Spinal cord (tissue), 10 donors: Measurements from ENCODE around the gene SYNE1. TPM values are rescaled to one million over a fixed set of nuclear protein-coding genes. Genes with fewer than 3 reads are reported as not detected.

Experiments
- DNase-seq, 6 donors: peaks; one replicate each; pipeline versions ENCODE4 v3.0.0 to v3.0.0-alpha.2; 2013 to 2015; ENCODE audit warnings: low spot score in 6 of 6, low read depth in 4 of 6
- H3K27ac ChIP-seq: one replicate; pipeline ENCODE4 v1.5.1; 2013; ENCODE audit warnings: low read depth, low read length, control low read depth
- H3K27me3 ChIP-seq: one replicate; pipeline ENCODE4 v1.6.1; 2013; ENCODE audit warnings: low read length; ENCODE audit not compliant: control insufficient read depth, insufficient read depth
- H3K36me3 ChIP-seq: one replicate; pipeline ENCODE4 v1.6.1; 2013; ENCODE audit warnings: low read length; ENCODE audit not compliant: control insufficient read depth, insufficient read depth
- H3K4me1 ChIP-seq: one replicate; pipeline ENCODE4 v1.6.1; 2013; ENCODE audit warnings: low read length; ENCODE audit not compliant: control insufficient read depth, insufficient read depth
- H3K4me3 ChIP-seq: one replicate; pipeline ENCODE4 v1.5.1; 2013; ENCODE audit warnings: low read depth, low read length, control low read depth
- H3K9me3 ChIP-seq: one replicate; pipeline ENCODE4 v1.6.1; 2013; ENCODE audit warnings: low read length; ENCODE audit not compliant: control insufficient read depth, insufficient read depth
- WGBS: methylation state at CpG from one replicate; pipeline ENCODE4 v1.1.5; 2013; ENCODE audit warnings: missing lambda C conversion rate; ENCODE audit not compliant: insufficient coverage; 5-methylcytosine and 5-hydroxymethylcytosine counted together
- polyA plus RNA-seq, 2 donors: library from polyadenylated mRNA; unstranded; fragments of 120-200 nt; gene quantifications; one replicate each; pipeline ENCODE4 v1.2.1, GENCODE V29; 2013; ENCODE audit not compliant: insufficient read length in 2 of 2
- total RNA-seq, 2 donors: library from RNA; depleted of rRNA in 1 of 2; stranded (reverse); fragments of 120-200 nt in 1 of 2; fragments of >200 nt in 1 of 2; gene quantifications; one replicate each; pipeline versions ENCODE4 v1.2.3 to v1.2.4, GENCODE V29; 2013 to 2014
- donor health status: healthy.

SYNE1 gene
- total and polyA plus RNA-seq, 4 donors = 71.5 to 201 (median 105) TPM

DNA sequence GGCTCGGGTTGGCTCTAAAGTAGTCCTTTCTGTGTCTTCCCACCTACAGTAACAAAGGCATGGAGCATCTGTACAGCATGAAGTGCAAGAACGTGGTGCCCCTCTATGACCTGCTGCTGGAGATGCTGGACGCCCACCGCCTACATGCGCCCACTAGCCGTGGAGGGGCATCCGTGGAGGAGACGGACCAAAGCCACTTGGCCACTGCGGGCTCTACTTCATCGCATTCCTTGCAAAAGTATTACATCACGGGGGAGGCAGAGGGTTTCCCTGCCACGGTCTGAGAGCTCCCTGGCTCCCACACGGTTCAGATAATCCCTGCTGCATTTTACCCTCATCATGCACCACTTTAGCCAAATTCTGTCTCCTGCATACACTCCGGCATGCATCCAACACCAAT is 538.5 kb downstream of the SYNE1 start:
- H3K4me1 ChIP-seq = peaks cover 4% of the 10 kb centered on the region
- H3K4me3 ChIP-seq = no peak overlapping the region
- WGBS = 93% methylated on average over 14 of the region's 14 CpGs

DNA sequence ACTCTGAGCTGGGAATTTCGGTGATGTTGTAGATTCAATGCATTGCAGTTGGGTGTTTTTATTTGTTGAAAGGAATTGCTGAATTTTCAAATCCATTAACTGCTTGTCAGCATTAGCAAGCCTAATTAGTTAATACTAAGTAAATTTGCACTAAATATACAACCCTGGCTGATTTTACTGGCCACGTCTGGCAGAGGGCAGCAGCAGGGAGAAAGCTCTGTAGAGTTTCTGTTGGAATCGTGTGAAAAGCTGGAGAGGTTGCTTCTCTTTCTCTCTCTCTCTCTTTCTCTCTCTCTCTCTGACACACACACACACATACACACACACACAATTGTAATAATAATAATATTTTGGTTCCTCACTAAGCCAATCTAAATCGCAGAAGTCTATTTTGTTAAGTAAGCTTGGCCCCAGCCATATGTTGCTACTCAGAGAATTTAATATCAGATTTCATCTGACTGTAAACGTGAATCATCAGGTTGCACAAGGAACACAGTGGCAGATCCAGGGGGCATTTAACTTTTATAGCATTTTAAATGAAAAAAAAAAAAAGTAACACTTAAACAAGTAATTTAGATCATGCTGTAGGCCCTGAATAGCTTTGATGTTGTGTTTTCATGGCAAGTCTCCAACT is 540.2 kb downstream of the SYNE1 start:
- WGBS = no CpG with 5 or more reads among the region's 5 CpGs

More for the DNA sequence above, 538.5 kb downstream of the SYNE1 start:
- no peaks in the 10 kb centered on the region for H3K9me3 ChIP-seq
- no peak for DNase-seq
- no peak overlapping the region for H3K27ac ChIP-seq
- no peaks in the 10 kb centered on the region for H3K27me3 ChIP-seq
- no peaks in the 10 kb centered on the region for H3K36me3 ChIP-seq

DNA sequence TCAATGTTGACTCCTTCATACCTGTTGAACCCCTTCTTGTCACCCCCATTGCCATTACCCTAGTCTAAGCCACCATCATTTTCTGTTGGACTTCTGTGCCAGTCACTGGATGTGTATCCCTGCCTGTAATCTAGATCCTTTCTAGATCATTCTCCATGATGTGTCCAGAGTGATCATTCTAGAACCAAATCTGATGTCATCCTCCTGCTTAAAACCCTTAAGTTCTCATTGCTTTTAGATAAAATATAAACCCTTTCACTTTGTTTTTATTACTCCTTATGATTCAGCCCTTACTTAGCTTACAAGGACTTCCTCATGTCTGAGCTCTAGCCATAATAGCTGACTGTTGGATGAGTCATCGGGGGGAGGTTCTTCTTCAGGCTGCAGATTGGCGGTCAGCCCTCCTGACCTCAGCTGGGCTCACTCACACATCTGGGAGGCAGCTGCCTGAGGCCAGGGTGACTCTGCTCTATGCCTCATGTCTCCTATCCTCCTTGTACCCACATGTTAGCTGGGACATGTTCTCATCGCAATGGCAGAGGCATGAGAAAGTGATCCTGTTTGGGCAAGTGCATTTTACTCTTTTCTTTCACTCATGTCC is 542.1 kb downstream of the SYNE1 start:
- Histone ChIP-seq H3K4me1 (peaks cover 4% of the 10 kb centered on the region), H3K4me3 (no peak overlapping the region), H3K36me3 (no peaks in the 10 kb centered on the region), H3K27ac (no peak overlapping the region), H3K27me3 (no peaks in the 10 kb centered on the region), H3K9me3 (no peaks in the 10 kb centered on the region)
- WGBS = 90% methylated on average over 3 of the region's 3 CpGs
- no peak for DNase-seq

More for the DNA sequence above, 540.2 kb downstream of the SYNE1 start:
- DNase-seq = peak in 2 of 6 donors; percentile 34 to 40
- Histone ChIP-seq H3K27me3 (no peaks in the 10 kb centered on the region), H3K4me3 (no peak overlapping the region), H3K4me1 (peaks cover 4% of the 10 kb centered on the region), H3K36me3 (no peaks in the 10 kb centered on the region), H3K27ac (no peak overlapping the region), H3K9me3 (no peaks in the 10 kb centered on the region)

DNA sequence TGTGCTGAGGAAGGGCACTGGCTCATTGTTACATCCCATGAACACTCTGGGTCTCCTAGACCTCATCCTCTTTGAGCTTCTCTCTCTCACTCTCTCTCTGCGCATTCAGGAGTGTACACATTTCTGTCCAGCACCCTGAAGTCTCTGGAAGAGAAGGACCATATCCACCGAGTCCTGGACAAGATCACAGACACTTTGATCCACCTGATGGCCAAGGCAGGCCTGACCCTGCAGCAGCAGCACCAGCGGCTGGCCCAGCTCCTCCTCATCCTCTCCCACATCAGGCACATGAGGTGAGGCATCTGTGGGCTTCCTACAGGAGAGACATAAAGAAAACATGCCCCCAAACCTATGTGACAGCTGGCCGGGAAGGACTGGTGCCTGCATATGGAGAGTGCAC is 542.9 kb downstream of the SYNE1 start:
- H3K36me3 ChIP-seq = no peaks in the 10 kb centered on the region
- no peaks in the 10 kb centered on the region for H3K9me3 ChIP-seq
- no peak overlapping the region for H3K27ac ChIP-seq
- H3K4me3 ChIP-seq = no peak overlapping the region
- peaks cover 4% of the 10 kb centered on the region for H3K4me1 ChIP-seq
- no peak for DNase-seq
- H3K27me3 ChIP-seq = no peaks in the 10 kb centered on the region
- 100% methylated on average over 4 of the region's 4 CpGs for WGBS

DNA sequence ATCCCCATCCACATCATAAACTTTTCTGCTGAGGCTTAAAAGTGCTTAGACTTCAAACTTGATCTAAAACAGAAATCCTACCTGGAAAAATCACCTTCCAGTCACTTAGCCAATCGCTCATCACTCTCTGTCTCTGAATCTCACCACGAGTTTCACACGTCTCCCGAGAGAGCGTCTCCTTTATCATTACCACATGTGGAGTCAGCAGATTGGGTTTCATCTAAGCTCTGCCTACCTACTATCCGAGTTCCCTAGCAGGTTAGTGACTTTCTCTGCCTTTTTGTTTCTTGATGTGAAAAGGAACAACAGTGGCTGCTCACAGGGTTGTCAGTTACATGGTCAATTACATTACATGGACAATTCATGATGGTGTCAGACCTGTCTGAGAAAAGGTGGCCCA is 543.5 kb downstream of the SYNE1 start:
- H3K27me3 ChIP-seq = no peaks in the 10 kb centered on the region
- DNase-seq = no peak
- no peak overlapping the region for H3K4me3 ChIP-seq
- no peaks in the 10 kb centered on the region for H3K36me3 ChIP-seq
- no peaks in the 10 kb centered on the region for H3K9me3 ChIP-seq
- H3K27ac ChIP-seq = no peak overlapping the region
- WGBS = 60% methylated on average over 5 of the region's 6 CpGs
- H3K4me1 ChIP-seq = peaks cover 4% of the 10 kb centered on the region

DNA sequence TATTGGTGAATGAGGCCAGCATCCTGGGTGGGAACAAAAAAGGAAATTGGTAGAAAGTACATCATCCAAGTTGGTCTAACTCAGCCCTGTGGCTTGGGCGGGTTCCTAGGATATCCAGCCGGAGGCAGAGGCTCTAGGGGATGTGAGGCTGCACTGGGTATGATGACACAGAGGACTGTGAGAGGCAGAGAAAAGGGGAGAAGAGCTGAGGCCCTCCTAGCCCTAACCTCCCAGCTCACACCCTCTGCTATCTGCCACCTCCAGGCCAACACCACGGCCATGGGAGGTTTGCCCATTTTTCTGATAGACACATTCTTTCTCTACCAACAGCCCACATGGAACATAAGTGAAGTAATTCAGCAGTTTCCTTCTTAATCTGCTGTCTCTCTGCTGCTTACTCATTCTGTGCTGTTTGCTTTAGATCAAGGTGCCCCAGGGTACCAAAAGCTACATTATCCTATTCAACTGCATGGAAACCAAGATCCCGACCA is 545.3 kb downstream of the SYNE1 start:
- DNase-seq = no peak
- Histone ChIP-seq H3K9me3 (no peaks in the 10 kb centered on the region), H3K36me3 (no peaks in the 10 kb centered on the region), H3K4me1 (no peaks in the 10 kb centered on the region), H3K27me3 (no peaks in the 10 kb centered on the region), H3K27ac (no peak overlapping the region), H3K4me3 (no peak overlapping the region)
- 86% methylated on average over 2 of the region's 4 CpGs for WGBS

DNA sequence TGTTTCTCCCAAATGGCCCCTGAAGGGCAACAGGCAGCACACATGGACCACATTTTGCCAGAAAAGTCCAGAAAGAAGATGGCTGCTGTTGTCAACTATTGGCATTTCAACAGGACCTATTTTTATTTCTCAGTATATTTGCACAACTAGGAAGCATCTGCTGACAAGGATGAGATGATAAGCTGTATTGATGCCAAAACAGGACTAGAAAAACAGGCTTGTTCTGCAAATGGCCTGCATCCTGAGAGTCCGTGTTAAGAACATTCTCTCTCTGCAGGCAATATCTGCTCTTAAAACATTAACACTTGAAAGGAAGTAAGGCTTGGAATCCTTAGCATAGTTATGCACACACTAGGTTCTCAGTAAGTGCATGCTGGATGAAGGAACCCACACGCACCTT is 546.0 kb downstream of the SYNE1 start:
- H3K27ac ChIP-seq = no peak overlapping the region
- DNase-seq = peak in 1 of 6 donors; percentile 32
- no peak overlapping the region for H3K4me3 ChIP-seq
- 93% methylated on average over 1 of the region's 2 CpGs for WGBS
- H3K36me3 ChIP-seq = no peaks in the 10 kb centered on the region
- no peaks in the 10 kb centered on the region for H3K9me3 ChIP-seq
- H3K27me3 ChIP-seq = no peaks in the 10 kb centered on the region
- no peaks in the 10 kb centered on the region for H3K4me1 ChIP-seq

DNA sequence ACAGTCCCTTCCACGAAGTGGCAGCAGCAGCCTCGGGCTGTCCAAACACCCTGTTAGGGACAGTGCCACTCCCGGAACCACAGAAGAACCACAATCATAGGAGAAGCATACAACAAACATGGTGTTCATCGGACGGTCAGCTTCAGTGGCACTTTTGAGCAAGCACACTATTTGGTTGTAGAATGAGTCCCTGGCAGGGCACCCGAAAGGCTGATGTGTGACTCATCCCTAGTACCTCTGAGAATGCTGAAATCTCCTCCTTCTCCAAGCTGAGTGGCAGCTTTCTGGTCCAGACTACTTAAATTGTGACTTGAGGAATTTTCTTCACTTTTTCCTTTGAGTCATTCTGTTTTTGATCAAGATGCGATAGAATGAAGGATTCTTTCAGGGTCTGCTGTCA is 547.2 kb downstream of the SYNE1 start:
- Histone ChIP-seq H3K27me3 (no peaks in the 10 kb centered on the region), H3K9me3 (no peaks in the 10 kb centered on the region), H3K4me1 (no peaks in the 10 kb centered on the region), H3K36me3 (no peaks in the 10 kb centered on the region), H3K27ac (no peak overlapping the region), H3K4me3 (no peak overlapping the region)
- DNase-seq = no peak
- WGBS = 83% methylated on average over 2 of the region's 7 CpGs

DNA sequence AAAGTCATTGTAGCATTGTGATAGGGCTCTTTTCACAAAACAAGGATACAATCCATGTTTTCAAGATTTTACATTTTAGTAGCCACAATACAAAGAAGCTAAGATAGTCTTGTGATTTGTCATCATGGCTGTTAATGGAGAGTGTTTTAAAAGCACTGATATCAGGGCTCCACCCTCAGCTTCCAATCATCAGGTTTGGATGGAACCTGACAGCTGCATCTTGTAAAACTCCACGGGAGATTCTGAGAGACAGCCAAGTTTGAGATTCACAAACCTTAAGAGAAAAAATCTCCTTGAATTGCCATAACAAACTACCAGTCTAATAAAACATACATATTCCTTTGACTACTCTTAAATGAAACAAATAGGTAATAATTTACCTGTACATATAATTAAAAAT is 549.5 kb downstream of the SYNE1 start:
- Histone ChIP-seq H3K9me3 (no peaks in the 10 kb centered on the region), H3K4me1 (no peaks in the 10 kb centered on the region), H3K36me3 (no peaks in the 10 kb centered on the region), H3K4me3 (no peak overlapping the region), H3K27me3 (no peaks in the 10 kb centered on the region), H3K27ac (no peak overlapping the region)
- 60% methylated on average over 1 of the region's 1 CpG for WGBS
- no peak for DNase-seq

DNA sequence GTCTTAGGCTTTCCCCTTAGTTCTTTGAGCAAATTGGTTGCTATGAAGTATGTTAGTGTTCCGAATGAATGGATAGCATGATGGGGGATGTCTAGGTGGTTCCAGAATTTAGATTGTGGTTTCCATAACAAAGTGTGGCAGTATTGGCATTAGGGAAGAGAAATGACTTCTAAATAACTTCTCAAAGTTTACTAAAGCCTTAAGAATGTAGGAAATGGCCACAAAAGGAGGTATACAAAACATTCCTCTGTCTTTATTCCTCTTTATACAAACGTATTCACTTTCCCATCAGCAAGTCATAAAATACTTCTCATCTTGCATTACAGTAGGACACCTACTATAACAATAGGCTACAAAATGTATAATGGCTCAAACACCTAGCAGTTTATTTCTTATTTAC is 550.1 kb downstream of the SYNE1 start:
- WGBS = 91% methylated on average over 2 of the region's 2 CpGs

More for the DNA sequence above, 550.1 kb downstream of the SYNE1 start:
- Histone ChIP-seq H3K9me3 (no peaks in the 10 kb centered on the region), H3K27me3 (no peaks in the 10 kb centered on the region), H3K36me3 (no peaks in the 10 kb centered on the region), H3K27ac (no peak overlapping the region), H3K4me1 (no peaks in the 10 kb centered on the region), H3K4me3 (no peak overlapping the region)
- no peak for DNase-seq
